Subcutaneous abdominal adipose tissue (tissue), 5 donors: ENCODE data around the gene POLR1A.

Experiments
- H3K27ac ChIP-seq: one replicate; pipeline ENCODE4 v1.7.0; 2013; ENCODE audit warnings: low read depth, mild to moderate bottlenecking, inconsistent platforms, low read length, moderate library complexity
- H3K27me3 ChIP-seq, 5 donors: one replicate each; pipeline ENCODE4 v1.7.0; 2013; ENCODE audit warnings: low read length in 5 of 5, inconsistent platforms in 1 of 5; ENCODE audit not compliant: control insufficient read depth in 5 of 5, insufficient read depth in 4 of 5
- H3K36me3 ChIP-seq, 5 donors: one replicate each; pipeline ENCODE4 v1.7.0; 2013; ENCODE audit warnings: low read length in 5 of 5; ENCODE audit not compliant: control insufficient read depth in 5 of 5, insufficient read depth in 5 of 5
- H3K4me1 ChIP-seq, 5 donors: one replicate each; pipeline ENCODE4 v1.7.0; 2013; ENCODE audit warnings: low read length in 5 of 5, mild to moderate bottlenecking in 3 of 5, moderate library complexity in 1 of 5; ENCODE audit not compliant: control insufficient read depth in 5 of 5, insufficient read depth in 5 of 5
- H3K4me3 ChIP-seq, 5 donors: one replicate each; pipeline ENCODE4 v1.7.0; 2013; ENCODE audit warnings: low read length in 5 of 5, low read depth in 1 of 5
- H3K9ac ChIP-seq, 5 donors: one replicate each; pipeline ENCODE4 v1.7.0; 2013; ENCODE audit warnings: low read length in 5 of 5, mild to moderate bottlenecking in 4 of 5, moderate library complexity in 3 of 5
- H3K9me3 ChIP-seq, 5 donors: one replicate each; pipeline ENCODE4 v1.7.0; 2013; ENCODE audit warnings: low read length in 5 of 5; ENCODE audit not compliant: control insufficient read depth in 5 of 5
- donor health status: healthy.
- donor health status: healthy.
- donor health status: healthy.
- donor health status: healthy.
- donor health status: healthy.

The POLR1A gene

DNA sequence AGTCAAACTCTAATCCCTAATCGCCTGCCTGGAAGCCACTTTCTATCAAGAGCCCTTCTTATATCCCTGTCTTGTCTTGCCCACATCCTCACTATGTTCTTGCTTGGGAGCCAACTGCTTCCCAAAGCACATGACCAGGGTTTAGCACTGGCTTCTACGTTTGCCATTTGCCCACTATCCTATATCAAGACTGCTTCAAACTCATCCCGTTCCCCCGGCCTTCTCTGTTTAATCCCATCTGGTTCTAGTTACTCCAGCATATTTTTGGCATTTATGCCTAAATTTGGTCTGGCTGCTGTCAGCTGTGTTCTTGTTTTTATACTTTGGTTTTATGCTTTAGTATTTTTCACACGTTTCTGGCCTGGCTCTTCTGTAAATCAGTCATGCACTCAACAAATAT is 40.2 kb downstream of the POLR1A start:
- H3K4me3 ChIP-seq = no peak overlapping the region
- H3K27me3 ChIP-seq = no peaks in the 10 kb centered on the region
- peak overlapping the region in 1 of 5 donors; percentile 29 for H3K9ac ChIP-seq
- H3K4me1 ChIP-seq = peaks cover 1 to 48% (median 28%) of the 10 kb centered on the region in 5 donors
- no peak overlapping the region for H3K27ac ChIP-seq
- no peaks in the 10 kb centered on the region for H3K9me3 ChIP-seq
- H3K36me3 ChIP-seq = peaks cover 3 to 39% (median 28%) of the 10 kb centered on the region in 5 donors

DNA sequence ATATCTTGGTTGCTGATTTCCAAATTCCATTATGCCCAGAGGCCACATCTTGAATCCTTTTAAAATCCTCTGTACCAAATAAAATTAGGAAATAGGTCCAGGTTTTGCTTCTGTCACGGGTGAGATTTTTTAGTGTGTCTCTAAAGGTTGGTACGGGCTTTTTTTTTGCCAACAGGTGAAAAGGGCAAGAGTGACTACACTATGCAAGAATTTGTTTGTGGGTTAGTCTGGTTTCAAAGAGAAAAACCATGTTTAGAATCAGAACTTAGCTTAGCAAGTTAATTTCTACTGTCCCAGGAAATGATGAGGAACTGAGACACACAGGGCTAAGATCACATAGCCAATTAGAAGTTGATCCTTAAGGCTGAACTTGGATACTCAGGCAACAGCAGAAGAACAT is 41.7 kb downstream of the POLR1A start:
- peaks cover 8 to 29% (median 19%) of the 10 kb centered on the region in 5 donors for H3K36me3 ChIP-seq

DNA sequence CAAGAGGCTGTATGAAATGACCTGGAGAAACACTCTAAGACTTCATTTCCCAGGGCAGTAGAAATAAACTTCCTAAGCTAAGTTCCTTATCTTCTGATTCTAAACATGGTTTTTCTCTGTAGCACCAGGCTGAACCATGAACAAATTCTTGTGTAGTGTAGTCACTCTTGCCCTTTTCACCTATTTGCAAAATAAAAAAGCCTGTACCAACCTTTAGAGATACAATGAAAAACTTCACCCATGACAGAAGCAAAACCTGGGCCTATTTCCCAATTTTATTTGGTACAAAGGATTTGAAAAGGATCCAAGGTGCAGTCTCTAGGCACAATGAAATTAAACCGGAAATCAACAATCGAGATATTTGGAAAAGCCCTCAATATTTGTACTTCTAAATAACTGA is 43.6 kb downstream of the POLR1A start:
- Histone ChIP-seq H3K4me3 (no peak overlapping the region), H3K36me3 (peaks cover 5 to 23% (median 14%) of the 10 kb centered on the region in 5 donors), H3K27ac (peak overlapping the region; percentile 58), H3K27me3 (no peaks in the 10 kb centered on the region), H3K4me1 (peaks cover 0 to 34% (median 12%) of the 10 kb centered on the region in 5 donors), H3K9me3 (no peaks in the 10 kb centered on the region), H3K9ac (no peak overlapping the region)

More for the DNA sequence above, 41.7 kb downstream of the POLR1A start:
- no peak overlapping the region for H3K9ac ChIP-seq
- H3K9me3 ChIP-seq = no peaks in the 10 kb centered on the region
- H3K4me1 ChIP-seq = peaks cover 1 to 41% (median 18%) of the 10 kb centered on the region in 5 donors
- no peak overlapping the region for H3K27ac ChIP-seq
- H3K4me3 ChIP-seq = no peak overlapping the region
- no peaks in the 10 kb centered on the region for H3K27me3 ChIP-seq

DNA sequence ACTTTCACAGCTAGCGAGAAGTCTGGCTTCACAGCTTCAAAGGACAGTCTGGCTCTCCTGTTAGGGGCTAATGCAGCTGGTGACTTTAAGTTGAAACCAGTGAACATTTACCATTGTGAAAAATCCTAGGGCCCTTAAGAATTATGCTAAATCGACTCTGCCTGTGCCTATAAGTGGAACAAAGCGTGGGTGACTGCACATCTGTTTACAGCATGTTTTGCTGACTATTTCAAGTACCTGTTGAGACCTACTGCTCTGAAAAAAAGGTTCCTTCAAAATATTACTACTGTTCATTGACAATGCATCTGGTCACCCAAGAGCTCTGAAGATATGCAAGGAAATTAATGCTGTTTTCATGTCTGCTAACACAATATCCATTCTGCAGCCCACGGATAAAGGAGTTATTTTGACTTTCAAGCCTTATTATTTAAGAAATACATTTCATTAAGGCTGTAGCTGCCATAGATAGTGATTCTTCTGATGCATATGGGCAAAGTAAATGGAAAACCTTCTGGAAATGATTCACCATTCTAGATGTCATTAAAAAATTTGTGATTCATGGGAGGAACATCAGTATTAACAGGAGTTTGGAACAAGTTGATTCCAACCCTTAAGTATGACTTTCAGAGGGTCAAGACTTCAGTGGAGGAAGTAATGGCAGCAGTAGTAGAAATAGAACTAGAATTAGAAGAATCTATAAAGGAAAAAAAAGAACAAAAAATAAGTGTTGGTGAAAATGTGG is 48.9 kb downstream of the POLR1A start:
- Histone ChIP-seq H3K4me3 (no peak overlapping the region), H3K9ac (no peak overlapping the region), H3K36me3 (peaks cover 10 to 27% (median 24%) of the 10 kb centered on the region in 5 donors), H3K4me1 (peaks cover 0 to 26% (median 19%) of the 10 kb centered on the region in 5 donors), H3K27ac (no peak overlapping the region), H3K27me3 (no peaks in the 10 kb centered on the region), H3K9me3 (no peaks in the 10 kb centered on the region)

DNA sequence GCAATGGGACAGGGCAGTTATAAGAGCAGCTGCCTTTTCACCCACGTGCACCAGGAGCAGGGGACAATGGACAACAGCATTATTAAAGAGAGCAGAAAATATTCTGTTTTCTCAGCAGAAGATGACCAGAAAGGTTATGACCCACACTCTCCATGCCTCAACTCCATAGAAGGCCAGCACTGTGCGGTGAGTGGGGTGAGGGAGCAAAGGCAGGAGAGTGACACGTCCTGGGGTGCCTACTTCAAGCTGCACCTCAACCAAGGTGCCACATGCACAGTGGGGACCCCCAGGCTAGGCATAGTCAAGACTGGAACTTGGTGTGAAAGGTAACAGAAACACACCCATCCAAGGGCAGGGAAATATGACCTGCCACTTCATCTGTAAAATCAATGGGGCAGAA is 50.4 kb downstream of the POLR1A start:
- H3K9me3 ChIP-seq = no peaks in the 10 kb centered on the region
- no peak overlapping the region for H3K9ac ChIP-seq
- H3K27ac ChIP-seq = no peak overlapping the region
- H3K27me3 ChIP-seq = no peaks in the 10 kb centered on the region
- H3K36me3 ChIP-seq = peaks cover 5 to 33% (median 29%) of the 10 kb centered on the region in 5 donors
- H3K4me3 ChIP-seq = no peak overlapping the region
- H3K4me1 ChIP-seq = peaks cover 0 to 22% (median 18%) of the 10 kb centered on the region in 5 donors

DNA sequence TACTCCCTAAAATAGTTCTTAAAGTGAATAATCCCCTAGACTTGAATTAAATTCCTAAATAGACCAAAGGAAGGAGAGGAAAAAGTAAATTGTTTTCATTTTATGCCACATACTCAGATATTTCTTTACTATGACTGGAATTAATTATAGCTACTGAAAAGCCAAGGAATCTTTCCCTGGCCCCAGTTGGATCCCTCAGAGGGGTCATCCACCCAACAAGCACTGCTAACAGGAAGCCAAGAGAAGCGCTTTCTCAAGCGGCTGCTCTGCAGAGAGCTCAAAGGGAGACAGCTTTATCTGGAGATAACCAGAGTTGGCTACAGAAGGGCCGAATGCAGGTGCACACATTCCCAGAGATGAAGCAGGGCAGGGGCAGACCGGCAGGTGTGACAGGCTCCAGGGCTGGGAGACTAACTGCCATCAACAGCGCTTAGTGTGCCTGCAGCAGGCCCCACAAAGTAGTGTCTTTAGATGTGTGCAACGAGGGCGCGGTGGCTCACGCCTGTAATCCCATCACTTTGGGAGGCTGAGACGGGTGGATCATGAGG is 51.1 kb downstream of the POLR1A start:
- Histone ChIP-seq H3K36me3 (peaks cover 4 to 34% (median 31%) of the 10 kb centered on the region in 5 donors), H3K4me1 (peaks cover 0 to 22% (median 18%) of the 10 kb centered on the region in 5 donors), H3K4me3 (no peak overlapping the region), H3K9ac (no peak overlapping the region), H3K9me3 (no peaks in the 10 kb centered on the region), H3K27me3 (no peaks in the 10 kb centered on the region), H3K27ac (no peak overlapping the region)

DNA sequence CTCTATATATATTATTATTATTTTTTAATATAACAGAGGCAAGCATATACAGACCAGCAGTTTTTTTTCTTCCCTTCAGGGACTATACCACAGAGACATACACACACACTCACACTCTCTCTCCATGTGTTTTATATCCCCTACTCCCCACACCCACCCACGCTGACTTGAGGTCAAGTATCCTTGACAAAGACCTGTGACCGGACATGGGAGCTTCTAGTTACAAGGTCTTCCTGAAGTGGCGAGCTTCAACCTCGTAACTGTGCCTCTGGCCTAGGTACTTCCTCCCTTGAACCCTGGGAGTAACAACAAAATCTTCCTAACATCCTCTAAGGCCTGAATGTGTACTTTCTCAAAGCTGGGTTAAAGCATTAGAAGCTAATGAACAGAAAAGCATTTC is 52.5 kb downstream of the POLR1A start:
- H3K27ac ChIP-seq = no peak overlapping the region
- no peak overlapping the region for H3K9ac ChIP-seq
- H3K4me3 ChIP-seq = no peak overlapping the region
- no peaks in the 10 kb centered on the region for H3K27me3 ChIP-seq
- no peaks in the 10 kb centered on the region for H3K9me3 ChIP-seq
- peaks cover 0 to 46% (median 37%) of the 10 kb centered on the region in 5 donors for H3K36me3 ChIP-seq
- peaks cover 0 to 22% (median 18%) of the 10 kb centered on the region in 5 donors for H3K4me1 ChIP-seq

DNA sequence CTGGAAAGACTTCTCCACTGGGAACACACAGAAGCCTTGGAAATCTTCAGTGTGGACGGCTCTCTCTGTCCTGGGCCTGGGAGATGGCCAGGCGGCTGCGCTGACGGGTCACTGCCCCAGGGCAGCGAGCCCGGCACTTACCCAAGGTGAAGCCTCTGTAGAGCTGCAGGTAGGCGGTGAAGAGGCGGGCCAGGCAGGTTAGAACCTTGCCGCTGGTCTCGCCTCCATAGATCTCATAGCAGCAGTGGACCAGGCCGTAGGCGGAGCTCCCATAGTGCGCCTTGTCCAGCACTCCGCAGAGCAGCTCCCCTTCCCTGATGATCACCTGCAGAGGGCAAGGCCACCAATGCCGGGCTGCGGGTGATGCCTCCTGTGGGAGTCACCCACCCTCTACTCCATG is 53.0 kb downstream of the POLR1A start:
- Histone ChIP-seq H3K4me1 (peaks cover 0 to 22% (median 21%) of the 10 kb centered on the region in 5 donors), H3K27me3 (no peaks in the 10 kb centered on the region), H3K36me3 (peaks cover 0 to 51% (median 42%) of the 10 kb centered on the region in 5 donors), H3K4me3 (no peak overlapping the region), H3K9ac (no peak overlapping the region), H3K9me3 (no peaks in the 10 kb centered on the region), H3K27ac (no peak overlapping the region)

DNA sequence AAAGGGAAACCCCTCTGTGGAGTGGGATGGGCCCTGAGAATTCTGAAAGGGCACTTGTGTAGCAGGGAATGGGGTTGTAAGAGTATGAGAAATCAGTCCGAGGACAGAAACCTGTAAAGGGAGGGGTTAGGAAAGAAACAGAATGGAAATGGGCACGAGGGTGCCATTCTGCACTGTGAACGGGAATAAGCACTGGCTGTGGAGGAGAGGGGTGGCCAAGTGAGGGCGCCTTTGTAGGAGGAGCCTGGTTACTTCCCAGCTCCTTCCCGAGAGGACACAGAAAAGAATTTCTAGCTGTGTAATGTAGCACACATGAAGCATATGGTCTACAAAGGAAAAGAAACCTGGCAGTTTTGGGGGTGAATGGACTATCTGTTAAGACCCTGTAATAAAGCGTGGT is 53.4 kb downstream of the POLR1A start:
- H3K4me3 ChIP-seq = no peak overlapping the region
- H3K27me3 ChIP-seq = no peaks in the 10 kb centered on the region
- H3K4me1 ChIP-seq = peaks cover 0 to 24% (median 22%) of the 10 kb centered on the region in 5 donors
- peaks cover 0 to 54% (median 46%) of the 10 kb centered on the region in 5 donors for H3K36me3 ChIP-seq
- H3K9me3 ChIP-seq = no peaks in the 10 kb centered on the region
- H3K9ac ChIP-seq = no peak overlapping the region
- H3K27ac ChIP-seq = no peak overlapping the region

DNA sequence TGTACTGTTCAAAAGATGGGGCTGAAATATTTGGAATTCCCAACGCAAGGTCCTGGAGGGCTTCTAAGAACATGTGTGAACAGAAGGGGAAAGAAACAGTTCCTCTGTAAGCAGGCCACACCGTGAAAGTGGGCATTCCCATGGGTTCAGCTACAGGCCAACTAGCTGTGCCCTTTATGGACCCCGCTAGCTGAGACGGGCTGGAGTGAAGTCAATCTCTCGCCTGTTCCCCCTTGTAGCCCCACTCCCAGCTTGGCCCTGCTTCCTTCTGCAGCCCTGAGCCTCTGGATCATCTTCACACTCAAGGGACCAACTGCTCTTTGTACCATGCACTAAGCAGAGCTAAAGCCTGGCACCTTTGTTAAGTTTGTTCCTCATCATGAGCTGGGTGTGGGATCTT is 55.4 kb downstream of the POLR1A start:
- peaks cover 0 to 66% (median 57%) of the 10 kb centered on the region in 5 donors for H3K36me3 ChIP-seq
- no peaks in the 10 kb centered on the region for H3K9me3 ChIP-seq
- H3K27ac ChIP-seq = no peak overlapping the region
- H3K9ac ChIP-seq = no peak overlapping the region
- no peak overlapping the region for H3K4me3 ChIP-seq
- H3K4me1 ChIP-seq = peaks cover 0 to 41% (median 31%) of the 10 kb centered on the region in 5 donors
- H3K27me3 ChIP-seq = no peaks in the 10 kb centered on the region
